HepG2 (cell line): ENCODE measurements around the gene UBE2O. TPM values are rescaled to one million over a fixed set of nuclear protein-coding genes. Genes with fewer than 3 reads are reported as not detected.
A peak's percentile ranks its signal among the peaks of the same experiment; 100 is the strongest.

Experiments used
- ATAC-seq: fragments of 200-7000 bp; cut with Tn5 transposase; 3 replicates; pipeline ENCODE4 v1.9.1; 2020; ENCODE audit warnings: mild to moderate bottlenecking, moderate library complexity
- BruUV-seq: library from RNA; stranded (reverse); fragments of 400-500 nt; replicated peaks from 2 replicates; lab custom pipeline; 2021; lab: Mats Ljungman, UMichigan
- CTCF ChIA-PET: fragments of 300-600 bp; formaldehyde crosslinking; extraction: SDS; loops from one replicate; lab custom pipeline; 2021; ENCODE audit warnings: low total read pairs, inconsistent platforms, low intra/inter-chr PET ratio; lab: Yijun Ruan, JAX
- POLR2A ChIA-PET: fragments of 350-600 bp; sonication (Branson Sonifier 250); formaldehyde crosslinking; loops from one replicate; lab custom pipeline; 2020; ENCODE audit warnings: antibody characterized with exemption, inconsistent platforms; lab: Yijun Ruan, JAX
- DNase-seq: peaks from one replicate; pipeline ENCODE4 v3.0.0-alpha.2; 2015; ENCODE audit warnings: low spot score
- FAIRE-seq: peaks from 3 replicates; lab custom pipeline; 2011; peaks lifted over from hg19 to GRCh38; lab: Jason Lieb, UNC
- H2AFZ ChIP-seq: one replicate; pipeline ENCODE4 v1.6.1; 2011; ENCODE audit warnings: low read length, inconsistent platforms
- H3K27ac ChIP-seq: fragments of 300-600 bp; 3 replicates; pipeline ENCODE4 v1.8.0; 2011; ENCODE audit warnings: mixed run types, mild to moderate bottlenecking, mixed read lengths, low read length, inconsistent platforms; ENCODE audit not compliant: insufficient read depth; ENCODE audit errors: extremely low read length
- H3K27me3 ChIP-seq, 2 experiments: fragments of 200-600 bp in 1 of 2; 2 replicates in 1 of 2; 3 replicates in 1 of 2; pipeline versions ENCODE4 v1.6.0 to v1.8.0; 2011; ENCODE audit warnings: low read length in 2 of 2, mild to moderate bottlenecking in 2 of 2, moderate library complexity in 2 of 2, inconsistent platforms in 1 of 2; ENCODE audit not compliant: insufficient read depth in 2 of 2, control insufficient read depth in 1 of 2
- H3K36me3 ChIP-seq, 2 experiments: fragments of 200-600 bp in 1 of 2; replicated peaks in 1 of 2; 2 replicates in 1 of 2; 3 replicates in 1 of 2; pipeline versions ENCODE4 v1.5.1 to v1.8.0; 2011; ENCODE audit warnings: low read length in 2 of 2, inconsistent platforms in 1 of 2; ENCODE audit not compliant: insufficient read depth in 2 of 2, control insufficient read depth in 1 of 2
- H3K4me1 ChIP-seq: 2 replicates; pipeline ENCODE4 v1.5.1; 2012; ENCODE audit warnings: low read length, inconsistent platforms; ENCODE audit not compliant: insufficient read depth
- H3K4me2 ChIP-seq: 2 replicates; pipeline ENCODE4 v1.6.0; 2011; ENCODE audit warnings: low read depth, low read length, inconsistent platforms
- H3K4me3 ChIP-seq, 3 experiments: fragments of 200-600 bp in 1 of 3; sonication (generic), shearing (Covaris generic) in 1 of 3; replicated peaks in 1 of 3; 2 replicates each; pipeline ENCODE4 v1.5.1; 2011 to 2016; ENCODE audit warnings: low read length in 3 of 3, inconsistent platforms in 2 of 3, low read depth in 2 of 3, mild to moderate bottlenecking in 2 of 3, control low read depth in 1 of 3, mixed read lengths in 1 of 3; ENCODE audit not compliant: insufficient read depth in 1 of 3
- H3K79me2 ChIP-seq: one replicate; pipeline ENCODE4 v1.6.1; 2011; ENCODE audit warnings: low read length, inconsistent platforms; ENCODE audit not compliant: insufficient read depth
- H3K9ac ChIP-seq: 2 replicates; pipeline ENCODE4 v1.6.0; 2011; ENCODE audit warnings: mild to moderate bottlenecking, low read depth, low read length, inconsistent platforms; ENCODE audit not compliant: insufficient read depth
- H3K9me3 ChIP-seq: 2 replicates; pipeline ENCODE4 v1.5.1; 2012; ENCODE audit warnings: mild to moderate bottlenecking, low read length
- H4K20me1 ChIP-seq: 2 replicates; pipeline ENCODE4 v1.6.0; 2011; ENCODE audit warnings: inconsistent platforms, mild to moderate bottlenecking, low read length, moderate library complexity; ENCODE audit not compliant: insufficient read depth
- NBN ChIP-seq: fragments of 450-650 bp; conservative IDR thresholded peaks from 2 replicates; pipeline ENCODE4 v1.6.1; 2017
- SAP130 ChIP-seq: IDR thresholded peaks from 2 replicates; pipeline ENCODE4 v1.6.1; 2016; ENCODE audit warnings: low read depth
- THAP7 ChIP-seq: sonication (generic); formaldehyde crosslinking; IDR thresholded peaks from 2 replicates; pipeline ENCODE4 v1.8.1; 2023; ENCODE audit warnings: mild to moderate bottlenecking, missing genetic modification reagents
- ZFP90 ChIP-seq: sonication (generic); formaldehyde crosslinking; IDR thresholded peaks from 2 replicates; pipeline ENCODE4 v1.8.0; 2022; ENCODE audit warnings: missing genetic modification reagents, mild to moderate bottlenecking, inconsistent platforms, borderline replicate concordance
- ZMYM3 ChIP-seq: sonication (generic); formaldehyde crosslinking; IDR thresholded peaks from 2 replicates; pipeline ENCODE4 v1.5.1; 2020; ENCODE audit warnings: mild to moderate bottlenecking, missing genetic modification reagents
- ZNF260 ChIP-seq: sonication (generic); formaldehyde crosslinking; IDR thresholded peaks from 2 replicates; pipeline ENCODE4 v1.4.0; 2020; ENCODE audit warnings: missing genetic modification reagents, low read depth, mild to moderate bottlenecking, borderline replicate concordance
- ZNF296 ChIP-seq: sonication (generic); formaldehyde crosslinking; conservative IDR thresholded peaks from 2 replicates; pipeline ENCODE4 v1.5.0; 2020; ENCODE audit warnings: mild to moderate bottlenecking, missing genetic modification reagents
- ZNF614 ChIP-seq: IDR thresholded peaks from 2 replicates; pipeline ENCODE4 v1.6.1; 2018; ENCODE audit warnings: missing biosample characterization, missing genetic modification reagents, inconsistent platforms, borderline replicate concordance
- ZNF629 ChIP-seq: sonication (generic); formaldehyde crosslinking; conservative IDR thresholded peaks from 2 replicates; pipeline ENCODE4 v1.5.0; 2020; ENCODE audit warnings: missing genetic modification reagents
- ZSCAN25 ChIP-seq: sonication (generic); formaldehyde crosslinking; IDR thresholded peaks from 2 replicates; pipeline ENCODE4 v1.8.0; 2022; ENCODE audit warnings: mild to moderate bottlenecking, missing genetic modification reagents
- WGBS: methylation state at CpG from one replicate; pipeline ENCODE4 v1.1.6; 2017; ENCODE audit warnings: low lambda C conversion rate; 5-methylcytosine and 5-hydroxymethylcytosine counted together
- in situ Hi-C: cut with HindIII; loops from 2 replicates; pipeline ENCODE4 v1.10.0; 2017; ENCODE audit warnings: low pct_unique_long_range_greater_than_20kb; ENCODE audit not compliant: extremely low pct_ligation_motif_present
- intact Hi-C: fragments of 100-400 bp; cut with micrococcal nuclease; formaldehyde crosslinking; loops from one replicate; pipeline ENCODE4 v1.10.0; 2022; ENCODE audit not compliant: unreplicated experiment
- polyA plus RNA-seq, 8 experiments: library from polyadenylated mRNA; depleted of rRNA in 3 of 8; stranded (reverse) in 7 of 8; unstranded in 1 of 8; fragments of >200 nt; fragmentation: Illumina TruSeq in 4 of 8; extraction: Trizol in 4 of 8; gene quantifications; 2 replicates each; pipeline versions ENCODE4 v1.2.1 to v1.2.3, GENCODE V29; 2011 to 2016; ENCODE audit warnings: low read depth in 4 of 8, missing spikeins in 1 of 8, mixed read lengths in 1 of 8; ENCODE audit not compliant: insufficient read depth in 1 of 8
- total RNA-seq, 5 experiments: library from RNA; depleted of rRNA; stranded (reverse); fragments of >200 nt; fragmentation: Illumina TruSeq; extraction: Trizol; gene quantifications; 2 replicates each; pipeline ENCODE4 v1.2.3, GENCODE V29; 2016; ENCODE audit warnings: low read depth in 1 of 5
- TF ChIP-seq, protein P1 (sequence below): sonication (generic); formaldehyde crosslinking; conservative IDR thresholded peaks from 2 replicates; pipeline ENCODE4 v1.8.1; 2023; ENCODE audit warnings: missing genetic modification reagents
- TF ChIP-seq, protein P2 (sequence below): sonication (generic); formaldehyde crosslinking; IDR thresholded peaks from 2 replicates; pipeline ENCODE4 v1.8.1; 2023; ENCODE audit warnings: mild to moderate bottlenecking, moderate library complexity, missing genetic modification reagents

Gene UBE2O
- total and polyA plus RNA-seq, 2 of the 13 experiments (the other 11 are each of a cell fraction or from before 2014, with no cell fraction given) = 21.5 to 23.5 TPM

- Histone ChIP-seq H3K27me3 (no peaks in the 10 kb centered on the region), H3K4me3 (no peak overlapping the region), H3K27ac (no peak overlapping the region), H3K36me3 (0 out of 5 replicates have a peak, but pooled peaks cover 0 to 3% of the 10 kb centered on the region in 2 experiments), H2AFZ (no peak overlapping the region), H3K4me1 (peaks cover 72% of the 10 kb centered on the region), H3K9me3 (no peaks in the 10 kb centered on the region), H3K4me2 (no peak overlapping the region), H3K9ac (no peak overlapping the region), H3K79me2 (no peaks in the 10 kb centered on the region), H4K20me1 (peaks cover 12% of the 10 kb centered on the region; the same call in 1 of the 2 replicates)
- WGBS = 98% methylated on average over 22 of the region's 22 CpGs
- ATAC-seq = no peak
- CTCF ChIA-PET = no interaction called here
- in situ Hi-C loops = no loop called here
- FAIRE-seq = no peak
- no TSS peak for BruUV-seq
- intact Hi-C loops = no loop called here
- DNase-seq = no peak
- POLR2A ChIA-PET = interaction anchor here (0.7 to 12.2 kb wide), 2 partner anchors 13 to 111 kb away, joined by 3 to 252 read pairs; partner anchors contain the start of gene RHBDF2
- TF ChIP-seq ZFP90 (CRISPR knock-in tag) = no peak
- no peak for TF ChIP-seq ZNF260
- peak; percentile 95 for TF ChIP-seq ZNF629
- peak; percentile 74 for TF ChIP-seq ZMYM3 (CRISPR knock-in tag)
Observed at GRCh38 chr17:76487451-76488192, 34.7 kb upstream of the UBE2O start.

GRCh38 chr17:76485569-76485968, 32.6 kb upstream of the UBE2O start:
- Histone ChIP-seq H3K27ac (no peak overlapping the region), H3K27me3 (no peaks in the 10 kb centered on the region), H3K9ac (no peak overlapping the region), H3K79me2 (no peaks in the 10 kb centered on the region), H3K4me3 (no peak overlapping the region), H3K9me3 (no peaks in the 10 kb centered on the region), H2AFZ (no peak overlapping the region), H4K20me1 (no peaks in the 10 kb centered on the region; the same call in 1 of the 2 replicates), H3K4me2 (no peak overlapping the region), H3K4me1 (peaks cover 53% of the 10 kb centered on the region), H3K36me3 (0 out of 5 replicates have a peak, but pooled peaks cover 0 to 3% of the 10 kb centered on the region in 2 experiments)
- in situ Hi-C loops = no loop called here
- POLR2A ChIA-PET = interaction anchor here (0.6 to 12.2 kb wide), 3 partner anchors 7 to 26 kb away, joined by 3 to 252 read pairs (median 9); partner anchors contain the start of gene RHBDF2
- BruUV-seq = no TSS peak
- 80% methylated on average over 11 of the region's 11 CpGs for WGBS
- ATAC-seq (no peak), FAIRE-seq (no peak), DNase-seq (no peak)
- TF ChIP-seq ZNF614 (CRISPR knock-in tag) = no peak
- TF ChIP-seq, protein P1, sequence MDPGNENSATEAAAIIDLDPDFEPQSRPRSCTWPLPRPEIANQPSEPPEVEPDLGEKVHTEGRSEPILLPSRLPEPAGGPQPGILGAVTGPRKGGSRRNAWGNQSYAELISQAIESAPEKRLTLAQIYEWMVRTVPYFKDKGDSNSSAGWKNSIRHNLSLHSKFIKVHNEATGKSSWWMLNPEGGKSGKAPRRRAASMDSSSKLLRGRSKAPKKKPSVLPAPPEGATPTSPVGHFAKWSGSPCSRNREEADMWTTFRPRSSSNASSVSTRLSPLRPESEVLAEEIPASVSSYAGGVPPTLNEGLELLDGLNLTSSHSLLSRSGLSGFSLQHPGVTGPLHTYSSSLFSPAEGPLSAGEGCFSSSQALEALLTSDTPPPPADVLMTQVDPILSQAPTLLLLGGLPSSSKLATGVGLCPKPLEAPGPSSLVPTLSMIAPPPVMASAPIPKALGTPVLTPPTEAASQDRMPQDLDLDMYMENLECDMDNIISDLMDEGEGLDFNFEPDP (CRISPR knock-in tag) = no peak
- TF ChIP-seq, protein P2, sequence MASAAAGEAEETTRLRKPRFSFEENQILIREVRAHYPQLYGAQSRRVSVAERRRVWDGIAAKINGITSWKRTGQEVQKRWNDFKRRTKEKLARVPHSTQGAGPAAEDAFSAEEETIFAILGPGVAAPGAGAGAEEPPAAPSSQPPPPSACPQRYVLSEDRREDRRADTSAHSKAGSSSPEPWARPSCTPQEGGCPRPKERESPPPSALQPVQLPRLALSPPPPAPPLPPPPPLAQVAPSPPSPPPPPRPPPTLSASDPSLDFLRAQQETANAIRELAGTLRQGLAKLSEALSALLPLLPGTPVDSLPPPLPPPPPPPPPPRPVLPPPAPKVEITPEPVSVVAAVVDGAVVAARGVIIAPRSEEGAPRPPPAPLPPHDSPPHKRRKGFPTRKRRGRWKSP (CRISPR knock-in tag) = no peak
- TF ChIP-seq ZSCAN25 = no peak
- TF ChIP-seq NBN = no peak
- TF ChIP-seq THAP7 (CRISPR knock-in tag) = no peak
- no peak for TF ChIP-seq ZNF296 (CRISPR knock-in tag)
- TF ChIP-seq SAP130 (CRISPR knock-in tag) = no peak
- intact Hi-C loops = no loop called here
- CTCF ChIA-PET = no interaction called here
